Tibial nerve (tissue), 4 donors: ENCODE results near the gene ZNF407. TPM values are rescaled to one million over a fixed set of nuclear protein-coding genes. Genes with fewer than 3 reads are reported as not detected.

Experiments used
- DNase-seq, 2 donors: peaks; one replicate each; pipeline ENCODE4 v3.0.0-alpha.2; 2019; ENCODE audit warnings: low spot score in 2 of 2
- H3K27ac ChIP-seq, 4 donors: fragments of 200-600 bp; sonication (generic) in 3 of 4; one replicate each; pipeline ENCODE4 v1.5.1; 2017 to 2019; ENCODE audit warnings: mild to moderate bottlenecking in 1 of 4
- H3K27me3 ChIP-seq, 2 donors: fragments of 200-600 bp; sonication (generic) in 1 of 2; one replicate each; pipeline versions ENCODE4 v1.5.1 to v1.6.0; 2017 to 2019
- H3K36me3 ChIP-seq, 3 donors: fragments of 200-600 bp; sonication (generic); one replicate each; pipeline ENCODE4 v1.5.1; 2018 to 2019
- H3K4me1 ChIP-seq, 4 donors: fragments of 200-600 bp; sonication (generic) in 3 of 4; one replicate each; pipeline ENCODE4 v1.5.1; 2017 to 2019
- H3K4me3 ChIP-seq, 4 donors: fragments of 200-600 bp; sonication (generic) in 3 of 4; one replicate each; pipeline ENCODE4 v1.5.1; 2017 to 2019; ENCODE audit warnings: mild to moderate bottlenecking in 1 of 4, moderate library complexity in 1 of 4
- H3K9me3 ChIP-seq, 4 donors: fragments of 200-600 bp; sonication (generic) in 3 of 4; one replicate each; pipeline ENCODE4 v1.5.1; 2017 to 2019
- CTCF ChIP-seq, 5 experiments: fragments of 200-600 bp in 3 of 5; fragments of 450-650 bp in 2 of 5; sonication (generic) in 3 of 5; IDR thresholded peaks; one replicate each; pipeline ENCODE4 v1.5.1; 2016 to 2019; ENCODE audit warnings: antibody characterized with exemption in 5 of 5, mild to moderate bottlenecking in 3 of 5, moderate library complexity in 2 of 5
- EP300 ChIP-seq, 2 donors: sonication (generic); formaldehyde crosslinking; IDR thresholded peaks; one replicate each; pipeline ENCODE4 v1.6.1; 2017; ENCODE audit warnings: antibody characterized with exemption in 2 of 2, mild to moderate bottlenecking in 1 of 2
- POLR2A ChIP-seq, 2 donors: fragments of 450-650 bp; IDR thresholded peaks; one replicate each; pipeline ENCODE4 v1.6.1; 2017; ENCODE audit warnings: antibody characterized with exemption in 2 of 2, mild to moderate bottlenecking in 2 of 2, moderate library complexity in 2 of 2
- WGBS, 2 donors: methylation state at CpG; one replicate each; pipeline ENCODE4 v1.1.5; 2018; 5-methylcytosine and 5-hydroxymethylcytosine counted together
- total RNA-seq, 4 donors: library from RNA; depleted of rRNA; stranded (reverse); fragments of >200 nt; gene quantifications; one replicate each; pipeline ENCODE4 v1.1.0, GENCODE V29; 2016

ZNF407 gene
- total RNA-seq, 4 donors from 2014 or later, result 18.6 to 22.8 (median 19.6) TPM

GRCh38 chr18:74745633-74746403, 148.1 kb downstream of the ZNF407 start:
- no peak overlapping the region for H3K4me3 ChIP-seq
- TF ChIP-seq EP300 (IDR thresholded peaks at IDR 0.05) (no peak), POLR2A (IDR thresholded peaks at IDR 0.05) (no peak), CTCF (IDR thresholded peaks at IDR 0.05) (no peak)
- H3K9me3 ChIP-seq, result no peaks in the 10 kb centered on the region
- no peaks in the 10 kb centered on the region for H3K36me3 ChIP-seq
- H3K27ac ChIP-seq, result no peak overlapping the region
- WGBS, 2 donors, result 89 to 92% methylated on average over 10 of the region's 10 CpGs
- H3K27me3 ChIP-seq, result no peaks in the 10 kb centered on the region
- no peak for DNase-seq
- H3K4me1 ChIP-seq, result no peaks in the 10 kb centered on the region

- no peaks in the 10 kb centered on the region for H3K4me1 ChIP-seq
- no peak overlapping the region for H3K4me3 ChIP-seq
- no peak overlapping the region for H3K27ac ChIP-seq
- 86 to 87% methylated on average over 4 of the region's 4 CpGs for WGBS, 2 donors
- DNase-seq, result no peak
- peaks cover 0 to 4% (median 0%) of the 10 kb centered on the region in 4 donors for H3K9me3 ChIP-seq
- H3K27me3 ChIP-seq, result no peaks in the 10 kb centered on the region
- no peak for TF ChIP-seq POLR2A (IDR thresholded peaks at IDR 0.05)
- no peak for TF ChIP-seq EP300 (IDR thresholded peaks at IDR 0.05)
- no peak for TF ChIP-seq CTCF (IDR thresholded peaks at IDR 0.05)
- H3K36me3 ChIP-seq, result no peaks in the 10 kb centered on the region
Observed at GRCh38 chr18:74748809-74749208, 151.1 kb downstream of the ZNF407 start.

GRCh38 chr18:74758995-74759394, 161.3 kb downstream of the ZNF407 start:
- no peak for TF ChIP-seq CTCF (IDR thresholded peaks at IDR 0.05)
- no peak for TF ChIP-seq EP300 (IDR thresholded peaks at IDR 0.05)
- no peak for TF ChIP-seq POLR2A (IDR thresholded peaks at IDR 0.05)
- 98 to 100% methylated on average over 1 of the region's 1 CpG for WGBS, 2 donors
- peaks cover 0 to 27% (median 1%) of the 10 kb centered on the region in 4 donors for H3K9me3 ChIP-seq

GRCh38 chr18:74760026-74760425, 162.4 kb downstream of the ZNF407 start:
- TF ChIP-seq EP300 (IDR thresholded peaks at IDR 0.05), result no peak
- TF ChIP-seq CTCF (IDR thresholded peaks at IDR 0.05), result no peak
- TF ChIP-seq POLR2A (IDR thresholded peaks at IDR 0.05), result no peak
- Histone ChIP-seq H3K36me3 (peaks cover 0 to 13% (median 0%) of the 10 kb centered on the region in 3 donors), H3K4me1 (no peaks in the 10 kb centered on the region), H3K9me3 (peaks cover 0 to 27% (median 1%) of the 10 kb centered on the region in 4 donors), H3K27ac (no peak overlapping the region), H3K4me3 (no peak overlapping the region), H3K27me3 (no peaks in the 10 kb centered on the region)
- DNase-seq, result no peak
- 95 to 99% methylated on average over 3 of the region's 3 CpGs for WGBS, 2 donors

More at GRCh38 chr18:74758995-74759394, 161.3 kb downstream of the ZNF407 start:
- no peak for DNase-seq
- H3K4me1 ChIP-seq, result no peaks in the 10 kb centered on the region
- H3K27ac ChIP-seq, result no peak overlapping the region
- H3K4me3 ChIP-seq, result no peak overlapping the region
- H3K27me3 ChIP-seq, result no peaks in the 10 kb centered on the region
- H3K36me3 ChIP-seq, result peaks cover 0 to 13% (median 0%) of the 10 kb centered on the region in 3 donors

- Histone ChIP-seq H3K4me3 (no peak overlapping the region), H3K27me3 (no peaks in the 10 kb centered on the region), H3K27ac (no peak overlapping the region), H3K4me1 (no peaks in the 10 kb centered on the region), H3K36me3 (peaks cover 0 to 13% (median 0%) of the 10 kb centered on the region in 3 donors), H3K9me3 (peaks cover 0 to 27% (median 1%) of the 10 kb centered on the region in 4 donors)
- WGBS, 2 donors, result 93 to 97% methylated on average over 3 of the region's 3 CpGs
- no peak for TF ChIP-seq EP300 (IDR thresholded peaks at IDR 0.05)
- DNase-seq, result no peak
Observed at GRCh38 chr18:74760436-74760835, 162.8 kb downstream of the ZNF407 start.
